ENCODE data around the gene PDGFRB.

DNA sequence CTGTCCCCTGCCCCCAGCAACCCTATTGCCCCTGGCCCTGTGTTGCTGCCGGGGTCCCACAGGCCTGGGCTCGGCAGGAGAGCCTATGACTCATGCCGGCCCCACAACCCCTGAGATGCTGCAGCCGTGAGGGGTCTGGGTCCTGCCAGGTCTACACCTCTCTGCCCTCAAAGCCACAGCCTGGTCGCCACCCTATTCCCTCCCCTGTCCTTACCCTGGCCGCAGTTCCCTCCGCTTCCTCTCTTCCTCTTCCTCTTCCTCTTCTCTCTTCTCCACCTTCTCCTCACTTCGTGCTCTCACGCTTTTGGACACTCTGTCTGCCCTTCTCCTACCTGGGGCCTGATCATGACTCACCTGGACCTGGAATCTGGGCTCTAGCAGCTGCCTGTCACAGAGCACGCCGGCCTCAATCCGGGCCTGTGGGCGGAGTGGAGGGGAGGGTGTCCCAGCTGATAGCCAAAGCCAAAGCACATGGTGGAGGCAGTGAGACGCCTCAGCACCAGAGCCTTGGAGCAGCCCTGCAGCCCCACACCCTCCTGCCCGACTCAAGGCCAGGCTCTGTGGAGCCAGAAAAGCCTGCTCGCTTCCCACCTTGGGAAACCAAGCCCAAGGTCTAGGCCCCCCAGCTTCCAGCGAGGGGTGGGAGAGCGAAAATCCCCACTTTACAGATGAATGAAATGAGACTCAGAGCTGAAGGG is 42.4 kb downstream of the PDGFRB start:
- TF ChIP-seq, protein P1, sequence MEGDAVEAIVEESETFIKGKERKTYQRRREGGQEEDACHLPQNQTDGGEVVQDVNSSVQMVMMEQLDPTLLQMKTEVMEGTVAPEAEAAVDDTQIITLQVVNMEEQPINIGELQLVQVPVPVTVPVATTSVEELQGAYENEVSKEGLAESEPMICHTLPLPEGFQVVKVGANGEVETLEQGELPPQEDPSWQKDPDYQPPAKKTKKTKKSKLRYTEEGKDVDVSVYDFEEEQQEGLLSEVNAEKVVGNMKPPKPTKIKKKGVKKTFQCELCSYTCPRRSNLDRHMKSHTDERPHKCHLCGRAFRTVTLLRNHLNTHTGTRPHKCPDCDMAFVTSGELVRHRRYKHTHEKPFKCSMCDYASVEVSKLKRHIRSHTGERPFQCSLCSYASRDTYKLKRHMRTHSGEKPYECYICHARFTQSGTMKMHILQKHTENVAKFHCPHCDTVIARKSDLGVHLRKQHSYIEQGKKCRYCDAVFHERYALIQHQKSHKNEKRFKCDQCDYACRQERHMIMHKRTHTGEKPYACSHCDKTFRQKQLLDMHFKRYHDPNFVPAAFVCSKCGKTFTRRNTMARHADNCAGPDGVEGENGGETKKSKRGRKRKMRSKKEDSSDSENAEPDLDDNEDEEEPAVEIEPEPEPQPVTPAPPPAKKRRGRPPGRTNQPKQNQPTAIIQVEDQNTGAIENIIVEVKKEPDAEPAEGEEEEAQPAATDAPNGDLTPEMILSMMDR (conservative IDR thresholded peaks at IDR 0.05; ENCODE audit: low read length): no peak
- TF ChIP-seq EZH2phosphoT487 (IDR thresholded peaks at IDR 0.05; ENCODE audit: borderline replicate concordance, low read depth, low read length): no peak
